Activated naive CD4-positive, alpha-beta T cell treated with anti-CD3 and anti-CD28 coated beads for 36 hours (primary cell): ENCODE results near the gene ISM1. TPM values are rescaled to one million over a fixed set of nuclear protein-coding genes. Genes with fewer than 3 reads are reported as not detected.
A peak's percentile ranks its signal among the peaks of the same experiment; 100 is the strongest.
"Not testable (repeated sequence)": the region's sequence is repeated elsewhere in the genome, so short reads cannot be mapped to it uniquely, and the experiment has no call there.

Source experiments
- CTCF ChIA-PET: fragments of 350-600 bp; sonication (Branson Sonifier 250); formaldehyde crosslinking; loops from one replicate; lab custom pipeline; 2021; ENCODE audit warnings: antibody characterized with exemption; lab: Charles Lee
- DNase-seq: peaks from one replicate; pipeline ENCODE4 v3.0.0-alpha.2; 2020
- H3K27ac Mint-ChIP-seq: one replicate; pipeline ENCODE4 v1.8.0; 2021; ENCODE audit warnings: mild to moderate bottlenecking, mixed read lengths
- H3K27me3 Mint-ChIP-seq: one replicate; pipeline ENCODE4 v1.8.0; 2021; ENCODE audit warnings: low read depth, mixed read lengths
- H3K36me3 Mint-ChIP-seq: one replicate; pipeline ENCODE4 v1.8.0; 2021; ENCODE audit warnings: low read depth, mixed read lengths
- H3K4me1 Mint-ChIP-seq: one replicate; pipeline ENCODE4 v1.8.0; 2021; ENCODE audit warnings: low read depth, mixed read lengths
- H3K4me3 Mint-ChIP-seq: one replicate; pipeline ENCODE4 v1.8.0; 2021; ENCODE audit warnings: mild to moderate bottlenecking, moderate library complexity, mixed read lengths
- H3K9me3 Mint-ChIP-seq: one replicate; pipeline ENCODE4 v1.8.0; 2021; ENCODE audit warnings: mixed read lengths
- intact Hi-C: fragments of 100-400 bp; cut with micrococcal nuclease; formaldehyde crosslinking; loops from one replicate; pipeline ENCODE4 v1.15.1; 2023
- total RNA-seq, 2 experiments: library from RNA; stranded (reverse); gene quantifications; one replicate each; pipeline ENCODE4 v1.2.3, GENCODE V29; 2021

The ISM1 gene
- total RNA-seq, 2 experiments from 2014 or later, result 0.27 to 0.29 TPM

DNA sequence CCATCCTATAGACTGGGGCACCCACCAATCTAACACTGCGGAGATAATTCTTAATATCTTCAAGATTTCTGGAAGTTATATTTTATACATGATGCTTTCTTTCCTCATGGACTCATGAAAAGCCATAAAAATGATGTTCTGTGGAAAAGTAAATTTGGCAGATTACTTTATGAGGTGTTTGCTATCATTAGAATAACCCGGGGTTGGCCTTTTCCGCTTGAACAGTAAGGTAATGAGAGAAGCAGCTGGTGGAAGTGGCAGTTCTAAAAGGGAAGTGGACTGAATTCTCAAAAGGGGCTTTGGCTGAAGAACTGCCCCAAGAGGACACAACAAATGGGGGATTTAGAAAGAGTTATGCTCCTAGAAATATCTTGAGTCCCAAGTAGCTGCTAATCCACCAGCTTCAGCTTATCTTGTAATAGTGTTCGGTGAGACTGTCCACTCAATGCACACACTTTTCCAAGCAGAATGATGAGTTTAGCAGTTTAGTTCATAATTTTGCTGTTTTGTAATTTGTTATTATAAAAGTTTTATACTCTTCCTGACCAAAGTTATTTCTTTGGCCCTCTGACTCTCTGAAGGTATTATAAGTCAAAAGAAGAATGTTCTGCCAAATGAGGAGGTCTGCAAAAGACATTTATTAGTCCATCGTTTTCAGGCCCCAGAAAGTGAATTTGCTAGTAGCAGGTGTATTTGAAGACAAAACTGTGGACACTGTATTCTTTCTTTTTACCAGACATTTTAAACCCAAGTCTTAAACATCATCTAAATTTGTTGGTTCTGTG is 2.9 kb downstream of the ISM1 start:
- Mint-ChIP-seq H3K27me3 (peaks cover 13% of the 10 kb centered on the region), H3K36me3 (peaks cover 6% of the 10 kb centered on the region), H3K27ac (no peak overlapping the region), H3K9me3 (peaks cover 12% of the 10 kb centered on the region), H3K4me3 (no peak overlapping the region), H3K4me1 (peaks cover 15% of the 10 kb centered on the region)
- intact Hi-C loops, result loop anchor here (10.0 kb wide), 1 partner anchor 1329 kb away; no protein-coding TSS in a partner anchor
- no peak for DNase-seq
- CTCF ChIA-PET, result interaction anchor here (0.9 to 1.5 kb wide), 2 partner anchors 11 to 38 kb away, joined by 3 to 4 read pairs; no protein-coding TSS in a partner anchor

DNA sequence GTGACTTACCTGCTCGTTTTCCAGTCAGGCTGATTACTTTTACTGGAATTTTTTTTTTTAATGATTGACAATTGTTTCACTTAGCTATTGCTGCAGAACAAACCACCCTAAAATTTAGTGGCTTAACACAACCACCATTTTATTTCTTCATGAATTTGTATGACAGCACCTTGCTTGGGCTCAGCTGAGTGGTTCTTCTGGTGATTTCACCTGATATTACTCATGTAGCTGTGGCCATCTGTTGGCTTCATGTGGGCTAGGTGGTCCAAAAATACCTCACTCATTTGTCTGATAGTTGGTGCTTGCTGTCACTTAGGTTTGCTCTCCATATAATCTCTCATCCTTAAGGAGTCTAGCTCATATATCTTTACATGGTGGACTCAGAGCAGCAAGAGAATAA is 5.3 kb downstream of the ISM1 start:
- DNase-seq, result no peak
- H3K27me3 Mint-ChIP-seq, result no peaks in the 10 kb centered on the region
- peaks cover 31% of the 10 kb centered on the region for H3K4me1 Mint-ChIP-seq
- H3K36me3 Mint-ChIP-seq, result peaks cover 6% of the 10 kb centered on the region
- no peak overlapping the region for H3K27ac Mint-ChIP-seq
- CTCF ChIA-PET, result interaction anchor here (0.6 to 0.7 kb wide), 2 partner anchors 108 to 199 kb away, joined by 3 read pairs; no protein-coding TSS in a partner anchor
- intact Hi-C loops, result loop anchor here (10.0 kb wide), 1 partner anchor 1332 kb away; no protein-coding TSS in a partner anchor
- no peak overlapping the region for H3K4me3 Mint-ChIP-seq
- H3K9me3 Mint-ChIP-seq, result peaks cover 12% of the 10 kb centered on the region

DNA sequence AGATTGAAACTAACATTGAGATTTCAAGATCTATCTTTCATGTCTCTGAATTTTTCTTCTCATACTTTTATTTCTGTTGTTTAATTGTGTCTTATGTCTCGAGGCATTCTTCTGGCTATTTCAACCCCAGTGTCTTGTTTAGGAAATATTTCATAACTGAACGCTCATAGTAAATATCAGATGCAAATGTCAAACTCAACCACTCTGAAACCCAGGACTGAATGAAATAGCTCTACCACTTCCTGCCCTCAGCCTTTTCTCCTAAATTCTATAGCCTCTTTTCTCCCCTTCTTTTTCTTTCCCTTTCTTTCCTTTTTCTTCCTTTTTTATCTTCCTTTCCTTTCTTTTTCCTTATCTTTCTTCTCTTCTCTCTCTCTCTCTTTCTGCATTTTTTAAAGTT is 7.7 kb downstream of the ISM1 start:
- peaks cover 12% of the 10 kb centered on the region for H3K9me3 Mint-ChIP-seq
- DNase-seq, result no peak
- H3K27me3 Mint-ChIP-seq, result no peaks in the 10 kb centered on the region
- H3K27ac Mint-ChIP-seq, result peak overlapping the region; percentile 31
- H3K36me3 Mint-ChIP-seq, result peaks cover 6% of the 10 kb centered on the region
- H3K4me3 Mint-ChIP-seq, result no peak overlapping the region
- intact Hi-C loops, result loop anchor here (1.0 to 10.0 kb wide), 3 partner anchors 7 to 1334 kb away; partner anchors contain the start of gene ISM1
- CTCF ChIA-PET, result interaction anchor here (0.8 to 1.2 kb wide), 2 partner anchors 20 to 49 kb away, joined by 3 to 4 read pairs; no protein-coding TSS in a partner anchor
- H3K4me1 Mint-ChIP-seq, result peaks cover 36% of the 10 kb centered on the region

DNA sequence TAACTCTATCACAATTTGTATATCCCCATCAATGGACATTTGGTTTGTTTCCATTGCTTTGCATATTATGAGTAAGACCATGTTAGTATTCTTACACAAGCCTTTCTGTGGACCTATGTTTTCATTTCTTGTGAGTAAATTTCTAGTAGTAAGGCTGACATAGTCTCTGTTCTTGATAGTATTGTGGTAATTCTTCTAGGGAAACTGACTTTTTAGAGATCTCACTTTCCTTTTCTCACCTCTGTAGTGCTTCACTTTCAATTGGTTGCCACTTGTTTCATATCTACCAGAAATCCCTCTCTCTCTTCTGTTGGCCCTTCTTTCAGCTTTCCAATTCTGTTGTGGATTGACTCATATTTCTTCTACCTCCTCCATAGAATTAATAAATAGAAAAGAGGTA is 8.5 kb downstream of the ISM1 start:
- intact Hi-C loops, result loop anchor here (1.0 to 10.0 kb wide), 3 partner anchors 8 to 1335 kb away; partner anchors contain the start of gene ISM1
- H3K9me3 Mint-ChIP-seq, result peaks cover 12% of the 10 kb centered on the region
- peaks cover 6% of the 10 kb centered on the region for H3K36me3 Mint-ChIP-seq
- no peak overlapping the region for H3K4me3 Mint-ChIP-seq
- no peaks in the 10 kb centered on the region for H3K27me3 Mint-ChIP-seq
- no peak for DNase-seq
- H3K4me1 Mint-ChIP-seq, result peaks cover 36% of the 10 kb centered on the region
- CTCF ChIA-PET, result interaction anchor here (1.2 kb wide), 1 partner anchor 19 kb away, joined by 3 read pairs; no protein-coding TSS in a partner anchor
- no peak overlapping the region for H3K27ac Mint-ChIP-seq

DNA sequence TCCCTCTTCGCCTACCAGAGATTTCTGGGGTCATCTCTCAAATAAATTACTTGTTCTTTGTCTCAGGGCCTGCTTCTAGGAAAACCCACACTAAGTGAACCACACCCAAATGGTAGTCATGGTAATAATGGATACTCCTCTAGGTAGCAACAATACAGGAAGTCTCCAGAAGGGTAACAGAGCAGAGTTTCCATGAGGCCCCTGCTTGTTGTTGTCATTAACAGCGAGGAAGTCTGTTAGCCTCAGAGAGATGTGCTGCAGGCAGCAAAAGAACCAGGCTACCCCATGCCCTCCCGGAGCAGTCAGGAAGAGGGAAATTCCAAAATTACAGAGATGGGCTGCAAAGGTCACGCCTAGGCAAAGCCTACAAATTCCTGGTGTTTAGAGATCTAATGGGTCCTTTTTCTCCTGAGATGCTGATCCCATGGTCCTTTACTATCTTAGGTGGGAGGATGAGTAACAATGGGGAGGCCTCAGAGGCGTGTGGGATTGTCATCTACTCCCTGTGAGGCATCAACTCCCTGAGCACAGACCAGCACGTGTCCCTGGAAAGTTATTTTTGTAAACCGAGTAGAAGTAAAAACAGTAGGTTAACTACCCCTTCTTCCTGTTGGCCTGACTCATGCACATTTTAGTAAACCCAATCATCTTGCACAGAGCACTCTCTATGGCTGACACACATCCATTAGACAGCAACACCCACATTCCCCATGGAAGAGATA is 10.1 kb downstream of the ISM1 start:
- H3K4me1 Mint-ChIP-seq, result peaks cover 36% of the 10 kb centered on the region
- peaks cover 6% of the 10 kb centered on the region for H3K36me3 Mint-ChIP-seq
- no peaks in the 10 kb centered on the region for H3K27me3 Mint-ChIP-seq
- CTCF ChIA-PET, result no interaction called here
- H3K27ac Mint-ChIP-seq, result peak overlapping the region; percentile 57
- intact Hi-C loops, result loop anchor here (1.0 to 5.0 kb wide), 2 partner anchors 105 to 546 kb away; no protein-coding TSS in a partner anchor
- H3K9me3 Mint-ChIP-seq, result peaks cover 10% of the 10 kb centered on the region
- peak overlapping the region; percentile 10 for H3K4me3 Mint-ChIP-seq
- DNase-seq, result peak; percentile 54

DNA sequence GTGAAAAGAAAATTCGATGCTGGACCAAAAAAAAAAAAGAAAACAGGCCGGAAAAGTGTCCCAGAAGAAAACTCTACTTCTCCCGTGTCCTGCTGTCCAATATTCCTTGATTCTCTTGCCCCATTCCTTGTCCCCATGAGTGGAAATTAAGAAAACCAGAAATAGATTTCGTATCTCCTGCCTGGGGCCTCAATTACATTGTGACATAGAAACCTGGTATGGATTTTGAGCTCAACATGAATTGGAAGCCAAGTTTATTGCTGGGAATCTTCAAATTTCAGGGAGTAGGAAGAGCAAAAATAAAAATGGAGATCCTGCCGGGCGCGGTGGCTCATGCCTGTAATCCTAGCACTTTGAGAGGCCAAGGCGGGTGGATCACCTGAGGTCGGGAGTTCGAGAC is 11.9 kb downstream of the ISM1 start:
- Mint-ChIP-seq H3K36me3 (peaks cover 3% of the 10 kb centered on the region), H3K4me1 (peaks cover 36% of the 10 kb centered on the region), H3K4me3 (no peak overlapping the region), H3K27ac (no peak overlapping the region), H3K27me3 (no peaks in the 10 kb centered on the region), H3K9me3 (peaks cover 2% of the 10 kb centered on the region)
- no peak for DNase-seq
- intact Hi-C loops, result loop anchor here (5.0 kb wide), 1 partner anchor 544 kb away; no protein-coding TSS in a partner anchor
- CTCF ChIA-PET, result interaction anchor here (1.2 kb wide), 1 partner anchor 12 kb away, joined by 3 read pairs; no protein-coding TSS in a partner anchor

DNA sequence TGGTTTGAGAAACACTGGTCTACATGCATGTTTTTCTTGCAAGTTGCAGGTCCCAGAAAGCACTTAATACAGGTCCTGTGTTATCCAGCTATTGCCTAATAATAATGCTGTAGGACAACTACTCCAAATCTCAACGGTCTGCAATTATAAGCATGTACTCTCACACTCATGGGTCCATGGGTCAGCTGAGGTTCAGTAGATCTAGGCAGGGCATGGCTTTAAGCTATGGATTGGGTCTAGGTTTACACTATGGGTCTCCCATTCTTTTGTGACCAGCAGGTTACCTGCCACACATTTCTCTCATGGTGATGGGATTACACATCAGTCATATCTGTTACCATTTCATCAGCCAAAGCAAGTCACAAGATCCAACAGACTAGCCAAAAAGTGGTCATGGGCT is 13.9 kb downstream of the ISM1 start:
- intact Hi-C loops, result loop anchor here (5.0 kb wide), 1 partner anchor 542 kb away; no protein-coding TSS in a partner anchor
- CTCF ChIA-PET, result no interaction called here
- peaks cover 21% of the 10 kb centered on the region for H3K4me1 Mint-ChIP-seq
- DNase-seq, result no peak
- no peaks in the 10 kb centered on the region for H3K9me3 Mint-ChIP-seq
- H3K27me3 Mint-ChIP-seq, result no peaks in the 10 kb centered on the region
- H3K36me3 Mint-ChIP-seq, result no peaks in the 10 kb centered on the region
- no peak overlapping the region for H3K27ac Mint-ChIP-seq
- no peak overlapping the region for H3K4me3 Mint-ChIP-seq

DNA sequence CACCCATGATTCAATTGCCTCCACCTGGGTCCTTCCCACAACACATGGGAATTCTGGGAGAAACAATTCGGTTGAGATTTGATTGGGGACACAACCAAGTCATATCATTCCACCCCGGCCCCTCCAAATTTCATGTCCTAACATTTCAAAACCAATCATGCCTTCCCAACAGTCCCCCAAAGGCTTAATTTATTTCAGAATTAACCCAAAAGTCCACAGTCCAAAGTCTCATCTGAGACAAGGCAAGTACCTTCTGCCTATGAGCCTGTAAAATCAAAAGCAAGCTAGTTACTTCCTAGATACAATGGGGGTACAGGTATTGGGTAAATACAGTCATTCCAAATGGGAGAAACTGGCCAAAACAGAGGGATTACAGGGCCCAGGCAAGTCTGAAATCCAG is 15.3 kb downstream of the ISM1 start:
- CTCF ChIA-PET, result interaction anchor here (0.7 kb wide), 1 partner anchor 12 kb away, joined by 3 read pairs; no protein-coding TSS in a partner anchor
- H3K27me3 Mint-ChIP-seq, H3K4me3 Mint-ChIP-seq, intact Hi-C loops, DNase-seq, H3K4me1 Mint-ChIP-seq, H3K36me3 Mint-ChIP-seq, H3K9me3 Mint-ChIP-seq, H3K27ac Mint-ChIP-seq: not testable (repeated sequence)

DNA sequence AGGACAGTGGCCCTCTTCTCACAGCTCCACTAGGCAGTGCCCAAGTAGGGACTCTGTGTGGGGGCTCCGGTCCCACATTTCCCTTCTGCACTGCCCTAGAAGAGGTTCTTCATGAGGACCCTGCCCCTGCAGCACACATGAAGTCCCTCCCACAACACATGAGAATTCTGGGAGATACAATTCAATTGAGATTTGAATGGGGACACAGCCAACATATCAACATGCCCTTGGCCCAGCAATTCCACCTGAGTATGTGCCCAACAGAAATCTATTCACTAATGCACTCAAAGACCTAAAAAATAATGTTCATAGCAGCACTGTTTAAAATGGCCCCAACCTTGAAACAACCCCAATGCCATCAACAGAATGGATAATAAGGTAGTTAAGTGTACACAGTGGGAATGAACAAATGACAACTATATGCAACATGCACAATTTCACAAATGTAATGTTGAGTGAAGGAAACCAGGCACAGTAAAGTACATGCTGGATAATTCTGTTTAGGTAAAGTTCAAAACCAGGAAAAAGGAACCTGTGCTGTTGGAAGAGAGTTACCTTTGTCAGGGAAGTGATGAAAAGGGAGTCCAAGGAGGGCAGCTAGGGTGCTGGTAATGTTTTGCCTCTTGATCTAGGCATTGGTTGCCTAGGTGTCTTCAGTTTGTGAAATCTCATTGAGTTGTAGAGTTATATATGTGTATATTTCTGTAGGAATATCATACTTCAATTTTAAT is 16.1 kb downstream of the ISM1 start:
- H3K27me3 Mint-ChIP-seq, result no peaks in the 10 kb centered on the region
- H3K9me3 Mint-ChIP-seq, result no peaks in the 10 kb centered on the region
- intact Hi-C loops, result no loop called here
- no peak overlapping the region for H3K4me3 Mint-ChIP-seq
- H3K4me1 Mint-ChIP-seq, result peaks cover 2% of the 10 kb centered on the region
- H3K36me3 Mint-ChIP-seq, result no peaks in the 10 kb centered on the region
- no peak overlapping the region for H3K27ac Mint-ChIP-seq
- CTCF ChIA-PET, result interaction anchor here (0.7 kb wide), 1 partner anchor 11 kb away, joined by 3 read pairs; no protein-coding TSS in a partner anchor
- no peak for DNase-seq

DNA sequence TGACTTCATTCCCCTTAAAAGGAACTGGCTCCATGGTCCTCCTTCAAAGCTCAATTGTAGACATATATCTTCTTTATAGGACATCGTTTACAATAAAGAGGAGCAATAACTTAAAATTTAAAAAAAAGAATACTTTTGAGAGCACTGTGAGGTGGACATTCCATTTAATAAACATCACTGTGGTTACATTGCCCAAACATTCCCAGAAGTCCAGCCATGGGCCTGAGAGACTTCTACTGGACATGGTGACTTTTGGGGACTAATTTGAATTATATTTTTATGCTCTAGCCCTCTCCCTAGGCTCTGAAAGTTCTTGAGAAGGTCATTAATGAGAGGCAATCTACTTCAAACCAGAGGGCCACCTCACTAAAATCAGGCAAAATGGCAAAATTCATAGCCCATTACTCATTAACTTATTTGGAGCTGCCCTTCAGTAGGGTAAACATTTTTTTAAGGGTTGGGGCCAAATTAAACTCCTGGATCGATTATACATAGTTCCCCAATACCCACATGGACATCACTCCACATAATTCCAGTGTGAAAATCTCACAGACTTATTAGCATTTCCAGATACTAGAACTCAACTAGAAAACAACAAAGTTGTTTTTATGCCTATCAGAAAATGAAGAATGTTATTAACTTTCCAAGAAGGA is 17.1 kb downstream of the ISM1 start:
- H3K9me3 Mint-ChIP-seq, result no peaks in the 10 kb centered on the region
- CTCF ChIA-PET, result no interaction called here
- intact Hi-C loops, result no loop called here
- DNase-seq, result no peak
- H3K27me3 Mint-ChIP-seq, result no peaks in the 10 kb centered on the region
- no peak overlapping the region for H3K4me3 Mint-ChIP-seq
- no peaks in the 10 kb centered on the region for H3K4me1 Mint-ChIP-seq
- H3K36me3 Mint-ChIP-seq, result no peaks in the 10 kb centered on the region
- no peak overlapping the region for H3K27ac Mint-ChIP-seq

DNA sequence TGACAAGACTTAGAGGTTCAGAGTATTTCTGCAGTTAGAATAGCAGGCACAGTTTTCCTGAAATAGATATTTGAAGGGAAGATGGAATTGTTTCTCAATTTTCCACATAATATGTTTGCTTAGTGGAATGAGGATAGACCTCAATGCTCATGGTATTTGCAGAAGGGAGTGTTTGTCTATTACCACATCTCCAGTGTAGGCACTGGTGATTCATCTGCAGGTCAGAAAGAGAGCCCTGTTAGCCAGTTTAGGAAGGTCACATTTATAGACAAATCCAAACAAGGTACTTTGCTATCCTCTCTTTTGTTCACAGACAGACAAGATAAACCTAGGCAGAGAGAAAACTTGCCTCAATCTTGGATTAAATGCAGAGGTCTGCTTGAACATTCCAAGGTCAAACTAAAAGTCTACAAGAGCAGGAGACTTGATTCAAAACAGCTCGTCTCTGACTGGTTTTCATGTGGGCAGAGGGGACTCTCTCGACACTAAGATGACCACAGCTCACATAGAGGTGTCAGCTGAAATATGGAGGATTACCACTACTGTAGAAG is 22.8 kb downstream of the ISM1 start:
- Mint-ChIP-seq H3K27me3 (no peaks in the 10 kb centered on the region), H3K27ac (no peak overlapping the region), H3K4me3 (no peak overlapping the region), H3K36me3 (no peaks in the 10 kb centered on the region), H3K4me1 (peaks cover 38% of the 10 kb centered on the region), H3K9me3 (no peaks in the 10 kb centered on the region)
- intact Hi-C loops, result no loop called here
- CTCF ChIA-PET, result interaction anchor here (0.7 kb wide), 1 partner anchor 9 kb away, joined by 3 read pairs; no protein-coding TSS in a partner anchor
- no peak for DNase-seq
